Esophagus muscularis mucosa (tissue), 3 donors: Measurements from ENCODE around the gene SORCS2.

Source experiments
- EP300 ChIP-seq: sonication (generic); formaldehyde crosslinking; IDR thresholded peaks from one replicate; pipeline ENCODE4 v1.6.1; 2017; ENCODE audit warnings: antibody characterized with exemption
- POLR2AphosphoS5 ChIP-seq, 2 donors: sonication (generic); formaldehyde crosslinking; IDR thresholded peaks; one replicate each; pipeline ENCODE4 v1.6.1; 2017; ENCODE audit warnings: antibody characterized with exemption in 2 of 2

DNA sequence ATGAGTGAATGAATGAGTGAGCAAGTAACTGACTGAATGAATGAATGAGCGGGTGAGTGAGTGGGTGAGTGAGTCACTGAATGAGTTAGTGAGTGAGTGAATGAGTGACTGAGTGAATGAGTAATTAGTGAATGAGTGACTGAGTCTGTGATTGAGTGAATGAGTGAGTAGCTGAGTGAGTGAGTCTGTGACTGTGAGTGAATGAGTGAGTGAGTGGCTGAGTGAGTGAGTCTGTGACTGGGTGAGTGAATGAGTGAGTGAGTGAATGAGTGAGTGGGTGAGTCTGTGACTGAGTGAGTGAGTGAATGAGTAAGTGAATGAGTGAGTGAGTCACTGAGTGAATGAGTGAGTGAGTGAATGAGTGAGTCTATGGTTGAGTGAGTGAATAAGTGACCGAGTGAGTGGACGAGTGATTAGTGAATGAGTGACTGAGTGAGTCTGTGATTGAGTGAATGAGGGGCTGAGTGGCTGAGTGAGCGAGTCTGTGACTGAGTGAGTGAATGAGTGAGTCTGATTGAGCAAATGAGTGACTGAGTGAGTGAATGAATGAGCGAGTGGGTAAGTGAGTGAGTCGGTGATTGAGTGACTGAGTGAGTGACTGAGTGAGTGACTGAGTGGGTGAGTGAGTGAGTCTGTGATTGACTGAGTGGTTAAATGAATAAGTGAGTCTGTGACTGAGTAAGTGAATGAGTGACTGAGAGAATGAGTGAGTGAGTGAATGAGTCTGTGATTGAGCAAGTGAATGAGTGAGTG, 465.4 kb downstream of the SORCS2 start:
- TF ChIP-seq POLR2AphosphoS5 (IDR thresholded peaks at IDR 0.05) (no peak), EP300 (no peak)
